Measurements from ENCODE around the gene GABRG3. TPM values are rescaled to one million over a fixed set of nuclear protein-coding genes. Genes with fewer than 3 reads are reported as not detected.

The GABRG3 gene
- total RNA-seq, 1 donor, result not detected

GRCh38 chr15:27101982-27102381, 131.0 kb downstream of the GABRG3 start:
- TF ChIP-seq CTCF (IDR thresholded peaks at IDR 0.05; ENCODE audit: insufficient read depth, low read depth, low read length), result no peak
- DNase-seq (ENCODE audit: low read depth), result no peak
- H3K4me3 ChIP-seq (ENCODE audit: low read depth, low read length), result no peak overlapping the region

GRCh38 chr15:27111323-27111722, 140.3 kb downstream of the GABRG3 start:
- H3K4me3 ChIP-seq (ENCODE audit: low read depth, low read length), result no peak overlapping the region
- no peak for DNase-seq (ENCODE audit: low read depth)
- no peak for TF ChIP-seq CTCF (IDR thresholded peaks at IDR 0.05; ENCODE audit: insufficient read depth, low read depth, low read length)

GRCh38 chr15:27114473-27114872, 143.5 kb downstream of the GABRG3 start:
- H3K4me3 ChIP-seq (ENCODE audit: low read depth, low read length), result no peak overlapping the region
- no peak for DNase-seq (ENCODE audit: low read depth)
- no peak for TF ChIP-seq CTCF (IDR thresholded peaks at IDR 0.05; ENCODE audit: insufficient read depth, low read depth, low read length)

GRCh38 chr15:27119695-27120266, 148.8 kb downstream of the GABRG3 start:
- TF ChIP-seq CTCF (IDR thresholded peaks at IDR 0.05; ENCODE audit: insufficient read depth, low read depth, low read length), result no peak
- no peak for DNase-seq (ENCODE audit: low read depth)
- no peak overlapping the region for H3K4me3 ChIP-seq (ENCODE audit: low read depth, low read length)

- H3K4me3 ChIP-seq (ENCODE audit: low read depth, low read length), result no peak overlapping the region
- TF ChIP-seq CTCF (IDR thresholded peaks at IDR 0.05; ENCODE audit: insufficient read depth, low read depth, low read length), result no peak
- DNase-seq (ENCODE audit: low read depth), result no peak
These were observed 150.7 kb downstream of the GABRG3 start for GRCh38 chr15:27121672-27122071.

GRCh38 chr15:27123291-27123690, 152.3 kb downstream of the GABRG3 start:
- TF ChIP-seq CTCF (IDR thresholded peaks at IDR 0.05; ENCODE audit: insufficient read depth, low read depth, low read length), result no peak
- no peak overlapping the region for H3K4me3 ChIP-seq (ENCODE audit: low read depth, low read length)
- DNase-seq (ENCODE audit: low read depth), result no peak

- DNase-seq (ENCODE audit: low read depth), result no peak
- no peak overlapping the region for H3K4me3 ChIP-seq (ENCODE audit: low read depth, low read length)
- TF ChIP-seq CTCF (IDR thresholded peaks at IDR 0.05; ENCODE audit: insufficient read depth, low read depth, low read length), result no peak
These were observed 152.8 kb downstream of the GABRG3 start for GRCh38 chr15:27123808-27124207.
